PFSK-1 (cell line): ENCODE data around the gene ST7.

ENCODE experiments used
- FOXP2 ChIP-seq: optimal IDR thresholded peaks from 2 replicates; pipeline ENCODE3; 2011; ENCODE audit warnings: borderline replicate concordance, control low read depth, inconsistent platforms; ENCODE audit not compliant: insufficient read depth; ENCODE audit errors: extremely low read length, extremely low read depth
- POLR2AphosphoS5 ChIP-seq: IDR thresholded peaks from 2 replicates; pipeline ENCODE4 v1.6.1; 2012; ENCODE audit warnings: low read depth, mild to moderate bottlenecking, control low read depth, low read length, moderate library complexity
- REST ChIP-seq, 2 experiments: IDR thresholded peaks; 2 replicates each; pipeline versions ENCODE4 v1.6.1 to v1.8.0; 2011 to 2012; ENCODE audit warnings: low read depth in 2 of 2, low read length in 2 of 2, control low read depth in 1 of 2, inconsistent platforms in 1 of 2, mild to moderate bottlenecking in 1 of 2, moderate library complexity in 1 of 2; ENCODE audit not compliant: insufficient read depth in 1 of 2
- SIN3A ChIP-seq: IDR thresholded peaks from 2 replicates; pipeline ENCODE4 v1.6.1; 2012; ENCODE audit warnings: mild to moderate bottlenecking, low read length, moderate library complexity, borderline replicate concordance; ENCODE audit not compliant: insufficient read depth
- TAF1 ChIP-seq: IDR thresholded peaks from 2 replicates; pipeline ENCODE4 v1.6.1; 2012; ENCODE audit warnings: low read length, control low read depth, borderline replicate concordance; ENCODE audit not compliant: insufficient read depth

ST7 gene

DNA sequence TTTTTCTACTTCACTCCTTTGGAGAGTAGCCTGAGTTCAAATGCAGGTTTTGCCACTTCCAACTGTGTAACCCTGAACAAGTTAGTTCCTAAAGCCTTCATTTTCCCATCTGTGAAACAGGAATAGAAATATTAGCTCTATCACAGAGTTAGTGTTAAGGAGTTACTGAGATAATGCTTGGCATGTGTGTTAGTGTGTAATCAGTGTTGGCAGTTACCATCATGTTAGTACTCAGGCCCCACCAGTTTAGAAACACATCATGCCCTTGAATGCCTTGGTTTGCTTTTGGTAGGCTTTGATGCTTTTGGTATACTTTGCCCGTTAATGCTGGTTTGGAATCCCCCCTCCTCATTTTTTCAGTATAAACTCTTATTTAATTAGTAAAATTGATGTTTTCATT lies 249.9 kb downstream of the ST7 start:
- TF ChIP-seq TAF1 (no peak), POLR2AphosphoS5 (no peak), REST (IDR thresholded peaks at IDR 0.05; ENCODE audit: insufficient read depth in 1 of 2, low read depth in 2 of 2, low read length in 2 of 2) (no peak), SIN3A (no peak), FOXP2 (no peak)

DNA sequence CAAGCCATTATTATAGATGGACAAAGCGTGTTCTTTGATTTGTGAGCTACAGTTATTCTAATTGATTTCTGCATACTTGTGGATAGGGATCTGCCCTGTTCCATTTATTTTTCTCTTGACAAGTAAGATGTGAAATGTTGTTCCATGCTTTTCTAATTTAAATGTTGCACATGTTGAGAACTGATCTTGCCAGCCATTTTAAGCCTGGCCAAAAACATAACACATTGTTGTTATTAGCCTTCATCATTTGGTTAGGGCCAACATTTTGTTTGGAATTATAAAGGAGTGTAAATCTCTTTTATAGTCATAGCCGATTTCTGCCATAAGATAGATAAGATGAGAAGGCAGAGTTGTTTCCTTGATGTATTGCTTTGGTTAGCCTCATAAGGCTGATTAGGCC lies 252.6 kb downstream of the ST7 start:
- TF ChIP-seq SIN3A = no peak
- TF ChIP-seq POLR2AphosphoS5 = no peak
- no peak for TF ChIP-seq FOXP2
- no peak for TF ChIP-seq REST (IDR thresholded peaks at IDR 0.05; ENCODE audit: insufficient read depth in 1 of 2, low read depth in 2 of 2, low read length in 2 of 2)
- no peak for TF ChIP-seq TAF1

DNA sequence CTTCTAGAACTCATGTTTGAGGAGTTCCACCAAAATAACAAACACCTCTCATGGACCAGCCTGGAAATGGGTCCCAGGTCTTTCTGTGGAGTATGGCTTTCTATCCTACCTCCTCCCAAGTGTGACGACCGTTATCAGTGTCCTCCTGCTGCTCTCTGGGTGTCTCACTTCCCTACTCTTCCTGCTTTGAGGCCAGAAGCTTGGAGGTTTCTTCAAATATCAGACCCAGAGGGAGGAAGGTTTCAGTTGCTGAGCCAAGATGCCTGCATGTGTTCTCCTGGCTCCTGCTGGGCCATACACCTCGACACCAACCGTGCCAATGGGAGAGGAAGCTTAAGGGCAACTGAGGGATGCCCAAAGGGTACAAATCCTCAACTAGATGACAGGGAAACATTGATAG lies 255.0 kb downstream of the ST7 start:
- TF ChIP-seq SIN3A (no peak), REST (IDR thresholded peaks at IDR 0.05; ENCODE audit: insufficient read depth in 1 of 2, low read depth in 2 of 2, low read length in 2 of 2) (no peak), POLR2AphosphoS5 (no peak), FOXP2 (no peak), TAF1 (no peak)

GRCh38 chr7:117210397-117210796 lies 257.1 kb downstream of the ST7 start:
- TF ChIP-seq POLR2AphosphoS5 (no peak), REST (IDR thresholded peaks at IDR 0.05; ENCODE audit: insufficient read depth in 1 of 2, low read depth in 2 of 2, low read length in 2 of 2) (no peak), FOXP2 (no peak), TAF1 (no peak), SIN3A (no peak)

DNA sequence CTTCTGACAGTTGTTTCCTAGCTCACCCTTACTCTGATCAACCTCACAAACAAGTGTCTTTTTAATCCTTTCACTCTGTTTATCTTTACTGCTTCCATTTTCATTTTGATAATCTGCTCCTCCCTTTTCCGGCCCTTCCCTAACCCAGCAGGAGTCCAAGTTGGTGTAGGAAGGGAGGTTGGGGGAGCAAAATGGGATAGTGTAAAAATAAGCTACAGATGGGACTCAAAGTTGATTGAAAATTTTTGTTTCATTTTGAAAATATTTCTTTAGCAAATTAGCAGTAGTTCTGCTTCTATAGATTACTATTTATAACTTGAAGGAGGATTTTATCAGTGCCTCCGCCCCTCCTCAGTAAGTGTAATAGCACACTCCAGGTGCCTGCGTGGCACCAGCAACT lies 257.6 kb downstream of the ST7 start:
- TF ChIP-seq FOXP2 (no peak), TAF1 (no peak), REST (IDR thresholded peaks at IDR 0.05; ENCODE audit: insufficient read depth in 1 of 2, low read depth in 2 of 2, low read length in 2 of 2) (no peak), POLR2AphosphoS5 (no peak), SIN3A (no peak)
